ENCODE results near the gene POU2F1. TPM values are rescaled to one million over a fixed set of nuclear protein-coding genes. Genes with fewer than 3 reads are reported as not detected.

The POU2F1 gene
- polyA plus RNA-seq, 1 donor from 2014 or later = 10.9 TPM

DNA sequence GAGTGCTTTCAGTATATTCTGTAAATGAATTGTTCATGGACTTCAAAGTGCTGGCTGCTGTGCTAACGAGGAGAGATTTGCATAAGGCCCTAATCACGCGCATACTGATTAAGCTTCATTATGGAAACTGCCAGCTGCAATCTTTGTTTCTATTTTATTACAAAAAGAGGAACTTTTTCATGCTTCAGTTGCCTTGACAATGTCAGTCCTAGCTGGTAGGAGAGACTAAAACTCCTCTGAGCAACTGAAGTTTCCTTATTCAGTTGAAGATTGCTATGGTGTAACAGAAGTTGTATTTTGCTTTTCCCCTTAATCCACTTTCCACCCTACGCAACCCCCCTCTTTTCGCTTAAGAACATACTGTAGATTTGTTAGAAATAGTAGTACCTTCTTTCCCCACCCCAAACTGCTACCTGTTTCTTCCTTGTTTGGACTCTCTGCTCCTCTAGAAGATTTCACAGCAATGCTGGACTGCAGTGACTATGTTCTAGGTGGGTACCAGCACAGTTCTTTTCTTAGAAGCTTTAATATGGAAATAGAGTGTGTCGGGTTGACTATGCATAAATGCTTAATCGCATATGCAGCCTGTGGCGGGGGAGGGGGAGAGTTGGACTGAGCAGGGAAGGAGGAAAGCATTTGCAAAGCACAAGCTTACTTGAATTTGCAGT, 108.3 kb downstream of the POU2F1 start:
- H3K79me2 ChIP-seq (replicated peaks; ENCODE audit: insufficient read depth, low read length) = peaks cover 7% of the 10 kb centered on the region
- no peaks in the 10 kb centered on the region for H4K20me1 ChIP-seq (ENCODE audit: insufficient read depth)
- no peaks in the 10 kb centered on the region for H3K9me3 ChIP-seq (ENCODE audit: low read length)
- TF ChIP-seq, protein P1, sequence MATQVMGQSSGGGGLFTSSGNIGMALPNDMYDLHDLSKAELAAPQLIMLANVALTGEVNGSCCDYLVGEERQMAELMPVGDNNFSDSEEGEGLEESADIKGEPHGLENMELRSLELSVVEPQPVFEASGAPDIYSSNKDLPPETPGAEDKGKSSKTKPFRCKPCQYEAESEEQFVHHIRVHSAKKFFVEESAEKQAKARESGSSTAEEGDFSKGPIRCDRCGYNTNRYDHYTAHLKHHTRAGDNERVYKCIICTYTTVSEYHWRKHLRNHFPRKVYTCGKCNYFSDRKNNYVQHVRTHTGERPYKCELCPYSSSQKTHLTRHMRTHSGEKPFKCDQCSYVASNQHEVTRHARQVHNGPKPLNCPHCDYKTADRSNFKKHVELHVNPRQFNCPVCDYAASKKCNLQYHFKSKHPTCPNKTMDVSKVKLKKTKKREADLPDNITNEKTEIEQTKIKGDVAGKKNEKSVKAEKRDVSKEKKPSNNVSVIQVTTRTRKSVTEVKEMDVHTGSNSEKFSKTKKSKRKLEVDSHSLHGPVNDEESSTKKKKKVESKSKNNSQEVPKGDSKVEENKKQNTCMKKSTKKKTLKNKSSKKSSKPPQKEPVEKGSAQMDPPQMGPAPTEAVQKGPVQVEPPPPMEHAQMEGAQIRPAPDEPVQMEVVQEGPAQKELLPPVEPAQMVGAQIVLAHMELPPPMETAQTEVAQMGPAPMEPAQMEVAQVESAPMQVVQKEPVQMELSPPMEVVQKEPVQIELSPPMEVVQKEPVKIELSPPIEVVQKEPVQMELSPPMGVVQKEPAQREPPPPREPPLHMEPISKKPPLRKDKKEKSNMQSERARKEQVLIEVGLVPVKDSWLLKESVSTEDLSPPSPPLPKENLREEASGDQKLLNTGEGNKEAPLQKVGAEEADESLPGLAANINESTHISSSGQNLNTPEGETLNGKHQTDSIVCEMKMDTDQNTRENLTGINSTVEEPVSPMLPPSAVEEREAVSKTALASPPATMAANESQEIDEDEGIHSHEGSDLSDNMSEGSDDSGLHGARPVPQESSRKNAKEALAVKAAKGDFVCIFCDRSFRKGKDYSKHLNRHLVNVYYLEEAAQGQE (IDR thresholded peaks at IDR 0.05; ENCODE audit: borderline replicate concordance) = no peak
- TF ChIP-seq SMC3 (conservative IDR thresholded peaks at IDR 0.05; ENCODE audit: poor library complexity) (no peak), MXI1 (conservative IDR thresholded peaks at IDR 0.05; ENCODE audit: poor library complexity, severe bottlenecking) (no peak), POLR2AphosphoS5 (IDR thresholded peaks at IDR 0.05) (no peak), TAF1 (IDR thresholded peaks at IDR 0.05; ENCODE audit: low read depth) (no peak), RAD21 (conservative IDR thresholded peaks at IDR 0.05) (no peak), EP300 (conservative IDR thresholded peaks at IDR 0.05; ENCODE audit: poor library complexity, severe bottlenecking) (no peak), EZH2 (IDR thresholded peaks at IDR 0.05; ENCODE audit: borderline replicate concordance, insufficient read depth, low read length, poor library complexity, severe bottlenecking) (no peak)
- TF ChIP-seq, protein P2, sequence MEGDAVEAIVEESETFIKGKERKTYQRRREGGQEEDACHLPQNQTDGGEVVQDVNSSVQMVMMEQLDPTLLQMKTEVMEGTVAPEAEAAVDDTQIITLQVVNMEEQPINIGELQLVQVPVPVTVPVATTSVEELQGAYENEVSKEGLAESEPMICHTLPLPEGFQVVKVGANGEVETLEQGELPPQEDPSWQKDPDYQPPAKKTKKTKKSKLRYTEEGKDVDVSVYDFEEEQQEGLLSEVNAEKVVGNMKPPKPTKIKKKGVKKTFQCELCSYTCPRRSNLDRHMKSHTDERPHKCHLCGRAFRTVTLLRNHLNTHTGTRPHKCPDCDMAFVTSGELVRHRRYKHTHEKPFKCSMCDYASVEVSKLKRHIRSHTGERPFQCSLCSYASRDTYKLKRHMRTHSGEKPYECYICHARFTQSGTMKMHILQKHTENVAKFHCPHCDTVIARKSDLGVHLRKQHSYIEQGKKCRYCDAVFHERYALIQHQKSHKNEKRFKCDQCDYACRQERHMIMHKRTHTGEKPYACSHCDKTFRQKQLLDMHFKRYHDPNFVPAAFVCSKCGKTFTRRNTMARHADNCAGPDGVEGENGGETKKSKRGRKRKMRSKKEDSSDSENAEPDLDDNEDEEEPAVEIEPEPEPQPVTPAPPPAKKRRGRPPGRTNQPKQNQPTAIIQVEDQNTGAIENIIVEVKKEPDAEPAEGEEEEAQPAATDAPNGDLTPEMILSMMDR (IDR thresholded peaks at IDR 0.05; ENCODE audit: poor library complexity, severe bottlenecking) = no peak
- H3K9me2 ChIP-seq (ENCODE audit: insufficient read depth, low read length) = no peaks in the 10 kb centered on the region
- H3K27me3 ChIP-seq (ENCODE audit: insufficient read depth, low read depth, low read length) = no peaks in the 10 kb centered on the region
- H2AFZ ChIP-seq (ENCODE audit: low read depth, low read length) = no peak overlapping the region
- H3F3A ChIP-seq (ENCODE audit: insufficient read depth, low read length, poor library complexity, severe bottlenecking) = no peaks in the 10 kb centered on the region
- no peaks in the 10 kb centered on the region for H3K36me3 ChIP-seq (ENCODE audit: insufficient read depth, low read length)
- no peak overlapping the region for H3K27ac ChIP-seq (ENCODE audit: low read length)
- no peak overlapping the region for H3K9ac ChIP-seq (ENCODE audit: low read length)
- peak overlapping the region; percentile 32 for H3K4me3 ChIP-seq (ENCODE audit: low read length)
- no peak overlapping the region for H3K4me2 ChIP-seq (ENCODE audit: low read length)

DNA sequence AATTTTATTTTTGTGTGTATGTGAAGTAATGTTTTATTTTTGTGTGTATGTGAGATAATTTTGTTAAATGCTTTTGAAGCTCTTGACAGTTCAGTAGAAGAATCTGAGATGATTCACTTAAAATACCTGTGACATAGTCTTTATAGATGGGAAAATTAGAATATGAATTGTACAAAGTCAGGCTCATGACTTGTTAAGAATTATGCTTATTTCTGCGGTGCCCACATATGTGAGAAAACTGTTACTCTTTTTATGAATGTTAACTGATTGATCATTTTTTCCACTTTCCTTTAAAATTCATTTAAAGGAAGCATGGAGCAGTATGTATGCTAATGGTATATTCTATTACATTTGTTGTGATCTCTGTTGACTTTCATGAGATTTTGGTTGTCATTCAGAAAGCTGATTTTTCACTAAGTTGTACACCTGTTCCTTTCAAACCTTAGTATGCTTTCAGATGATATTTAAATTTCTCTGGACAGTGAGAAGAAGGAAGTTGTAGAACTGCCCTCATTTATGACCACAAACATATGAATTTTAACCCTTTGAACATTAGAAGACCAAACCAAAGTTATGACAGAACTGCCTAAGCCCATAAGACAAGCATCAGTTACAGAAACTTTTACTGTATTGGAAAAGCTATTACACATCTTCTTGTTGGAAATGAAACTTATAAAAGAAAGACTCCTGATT, 110.1 kb downstream of the POU2F1 start:
- H3K9me3 ChIP-seq (ENCODE audit: low read length) = no peaks in the 10 kb centered on the region
- no peak overlapping the region for H3K9ac ChIP-seq (ENCODE audit: low read length)
- H4K20me1 ChIP-seq (ENCODE audit: insufficient read depth) = no peaks in the 10 kb centered on the region
- TF ChIP-seq, protein P2 (IDR thresholded peaks at IDR 0.05; ENCODE audit: poor library complexity, severe bottlenecking) = no peak
- TF ChIP-seq TAF1 (IDR thresholded peaks at IDR 0.05; ENCODE audit: low read depth) (no peak), EP300 (conservative IDR thresholded peaks at IDR 0.05; ENCODE audit: poor library complexity, severe bottlenecking) (no peak), MXI1 (conservative IDR thresholded peaks at IDR 0.05; ENCODE audit: poor library complexity, severe bottlenecking) (no peak), RAD21 (conservative IDR thresholded peaks at IDR 0.05) (no peak), SMC3 (conservative IDR thresholded peaks at IDR 0.05; ENCODE audit: poor library complexity) (no peak), POLR2AphosphoS5 (IDR thresholded peaks at IDR 0.05) (no peak), EZH2 (IDR thresholded peaks at IDR 0.05; ENCODE audit: borderline replicate concordance, insufficient read depth, low read length, poor library complexity, severe bottlenecking) (no peak)
- TF ChIP-seq, protein P1 (IDR thresholded peaks at IDR 0.05; ENCODE audit: borderline replicate concordance) = no peak
- no peak overlapping the region for H3K27ac ChIP-seq (ENCODE audit: low read length)
- H3F3A ChIP-seq (ENCODE audit: insufficient read depth, low read length, poor library complexity, severe bottlenecking) = no peaks in the 10 kb centered on the region
- H3K4me3 ChIP-seq (ENCODE audit: low read length) = no peak overlapping the region
- H3K27me3 ChIP-seq (ENCODE audit: insufficient read depth, low read depth, low read length) = no peaks in the 10 kb centered on the region
- no peak overlapping the region for H2AFZ ChIP-seq (ENCODE audit: low read depth, low read length)
- no peaks in the 10 kb centered on the region for H3K36me3 ChIP-seq (ENCODE audit: insufficient read depth, low read length)
- H3K4me2 ChIP-seq (ENCODE audit: low read length) = no peak overlapping the region
- no peaks in the 10 kb centered on the region for H3K9me2 ChIP-seq (ENCODE audit: insufficient read depth, low read length)
- peaks cover 4% of the 10 kb centered on the region for H3K79me2 ChIP-seq (replicated peaks; ENCODE audit: insufficient read depth, low read length)
